Measurements from ENCODE around the gene ZDHHC14. TPM values are rescaled to one million over a fixed set of nuclear protein-coding genes. Genes with fewer than 3 reads are reported as not detected.

Gene ZDHHC14
- total and polyA plus RNA-seq, 2 of the 8 experiments (the other 6 are each of a cell fraction or from before 2014, with no cell fraction given): 2.9 to 5.3 TPM

GRCh38 chr6:157468574-157468973 lies 87.6 kb downstream of the ZDHHC14 start:
- no peaks in the 10 kb centered on the region for H4K20me1 ChIP-seq (replicated peaks in 1 of 2; ENCODE audit: control insufficient read depth in 1 of 2, insufficient read depth in 2 of 2, low read length in 2 of 2)
- no peak for FAIRE-seq

More at GRCh38 chr6:157468574-157468973, 87.6 kb downstream of the ZDHHC14 start:
- no peak overlapping the region for H3K27ac ChIP-seq (ENCODE audit: low read depth, low read length)
- WGBS, 2 experiments (ENCODE audit: extremely low coverage in 1 of 2, insufficient coverage in 1 of 2, insufficient read length in 1 of 2, insufficient replicate concordance in 2 of 2, low coverage in 1 of 2, low lambda C conversion rate in 2 of 2, missing lambda C conversion rate in 1 of 2): 90% methylated on average over 4 of the region's 4 CpGs; no CpG with 5 or more reads in 1 of the 2 experiments
- no peaks in the 10 kb centered on the region for H3K36me3 ChIP-seq (ENCODE audit: control insufficient read depth in 2 of 4, insufficient read depth in 4 of 4, low read length in 3 of 4)
- H2BK5ac ChIP-seq (ENCODE audit: low read depth, low read length): no peak overlapping the region
- no peak overlapping the region for H2AK5ac ChIP-seq (ENCODE audit: low read depth, low read length)
- H3K9ac ChIP-seq (replicated peaks in 1 of 4; ENCODE audit: extremely low read depth in 1 of 4, low read depth in 3 of 4, low read length in 3 of 4): no peak overlapping the region
- no peak overlapping the region for H3K4ac ChIP-seq (replicated peaks; ENCODE audit: insufficient read length, low read depth, low read length)
- POLR2A ChIA-PET (ENCODE audit: partially characterized antibody): no interaction called here
- H3K9me3 ChIP-seq (ENCODE audit: insufficient read depth in 2 of 2, low read depth in 1 of 2, low read length in 1 of 2): no peaks in the 10 kb centered on the region
- H2BK15ac ChIP-seq (ENCODE audit: low read length): no peak overlapping the region
- H3K79me1 ChIP-seq (ENCODE audit: low read depth, low read length): no peaks in the 10 kb centered on the region; the same call in 1 of the 2 replicates
- H3K4me2 ChIP-seq (ENCODE audit: insufficient read depth in 1 of 2, low read depth in 2 of 2, low read length in 2 of 2): no peak overlapping the region
- no peak overlapping the region for H3K18ac ChIP-seq (ENCODE audit: extremely low read depth, low read length)
- no peak overlapping the region for H3K4me3 ChIP-seq (ENCODE audit: extremely low read depth in 1 of 4, insufficient read depth in 2 of 4, low read depth in 3 of 4, low read length in 4 of 4)
- H2AFZ ChIP-seq (ENCODE audit: low read length): no peak overlapping the region
- no peak overlapping the region for H4K5ac ChIP-seq (ENCODE audit: insufficient read length, low read depth, low read length)
- no peaks in the 10 kb centered on the region; the same call in 1 of the 2 replicates for H3K23me2 ChIP-seq (ENCODE audit: low read depth, low read length)
- no peak for DNase-seq (ENCODE audit: low read depth in 1 of 2, low spot score in 2 of 2)
- H3K23ac ChIP-seq (ENCODE audit: insufficient read length): no peak overlapping the region
- CTCF ChIA-PET (ENCODE audit: partially characterized antibody): no interaction called here
- H2BK12ac ChIP-seq (ENCODE audit: low read depth, low read length): no peak overlapping the region
- no peaks in the 10 kb centered on the region for H3K79me2 ChIP-seq (ENCODE audit: control insufficient read depth in 1 of 2, insufficient read depth in 2 of 2, low read length in 2 of 2)
- TF ChIP-seq MAFK (IDR thresholded peaks at IDR 0.05; ENCODE audit: low read depth, low read length): no peak
- no peak overlapping the region for H2BK120ac ChIP-seq (replicated peaks; ENCODE audit: low read depth, low read length)
- no peak overlapping the region for H4K8ac ChIP-seq (ENCODE audit: extremely low read depth, insufficient read depth, low read length)
- no peak overlapping the region for H3K56ac ChIP-seq (replicated peaks; ENCODE audit: insufficient read length, low read depth, low read length)
- no peaks in the 10 kb centered on the region for H3K27me3 ChIP-seq (replicated peaks in 1 of 4; ENCODE audit: control insufficient read depth in 3 of 4, extremely low read depth in 1 of 4, insufficient read depth in 3 of 4, low read length in 3 of 4)
- H2BK20ac ChIP-seq (ENCODE audit: low read length): no peak overlapping the region
- no peak overlapping the region for H3K14ac ChIP-seq (ENCODE audit: insufficient read length)
- H4K91ac ChIP-seq (replicated peaks; ENCODE audit: insufficient read length, low read length): no peak overlapping the region
- H3K4me1 ChIP-seq (replicated peaks in 1 of 4; ENCODE audit: control insufficient read depth in 3 of 4, insufficient read depth in 4 of 4, low read length in 3 of 4): peaks cover 0 to 14% (median 0%) of the 10 kb centered on the region in 4 experiments; a peak in 4 of 7 replicates
